Measurements from ENCODE around the gene SEMA3G. TPM values are rescaled to one million over a fixed set of nuclear protein-coding genes. Genes with fewer than 3 reads are reported as not detected.

The SEMA3G gene
- total RNA-seq, 1 experiment from 2014 or later = 1.3 TPM

- Histone ChIP-seq H3F3A (ENCODE audit: insufficient read depth, low read depth) (no peaks in the 10 kb centered on the region), H4K20me1 (ENCODE audit: insufficient read depth) (no peaks in the 10 kb centered on the region), H3K36me3 (ENCODE audit: low read depth) (no peaks in the 10 kb centered on the region), H3K27me3 (ENCODE audit: insufficient read depth, low read depth) (no peaks in the 10 kb centered on the region), H3K4me3 (no peak overlapping the region), H3K79me2 (ENCODE audit: low read depth) (no peaks in the 10 kb centered on the region), H3K27ac (no peak overlapping the region), H3K4me1 (replicated peaks; ENCODE audit: insufficient read depth) (no peaks in the 10 kb centered on the region), H2AFZ (no peak overlapping the region), H3K4me2 (no peak overlapping the region), H3K9me2 (ENCODE audit: insufficient read depth) (no peaks in the 10 kb centered on the region), H3K9me3 (ENCODE audit: insufficient read depth, low read depth) (no peaks in the 10 kb centered on the region)
- intact Hi-C loops (cut with micrococcal nuclease; ENCODE audit: unreplicated experiment) = no loop called here
- TF ChIP-seq EZH2 (IDR thresholded peaks at IDR 0.05; ENCODE audit: low read depth) (no peak), CTCF (conservative IDR thresholded peaks at IDR 0.05) (no peak)
- CTCF ChIA-PET = no interaction called here
- POLR2A ChIA-PET (ENCODE audit: unreplicated experiment) = no interaction called here
- no TSS peak for BruUV-seq (replicated peaks)
- DNase-seq = no peak
Observed at GRCh38 chr3:52477076-52477795, 32.3 kb upstream of the SEMA3G start.

- CTCF ChIA-PET = no interaction called here
- no peak for TF ChIP-seq EZH2 (IDR thresholded peaks at IDR 0.05; ENCODE audit: low read depth)
- TF ChIP-seq CTCF (conservative IDR thresholded peaks at IDR 0.05) = no peak
Observed at GRCh38 chr3:52473026-52473425, 28.1 kb upstream of the SEMA3G start.

GRCh38 chr3:52472239-52473000 lies 27.5 kb upstream of the SEMA3G start:
- BruUV-seq (replicated peaks) = no TSS peak
- no peaks in the 10 kb centered on the region for H3K27me3 ChIP-seq (ENCODE audit: insufficient read depth, low read depth)
- POLR2A ChIA-PET (ENCODE audit: unreplicated experiment) = no interaction called here
- H3K27ac ChIP-seq = no peak overlapping the region
- no peaks in the 10 kb centered on the region for H3F3A ChIP-seq (ENCODE audit: insufficient read depth, low read depth)
- H2AFZ ChIP-seq = no peak overlapping the region
- no peak overlapping the region for H3K4me3 ChIP-seq
- H4K20me1 ChIP-seq (ENCODE audit: insufficient read depth) = no peaks in the 10 kb centered on the region
- H3K36me3 ChIP-seq (ENCODE audit: low read depth) = no peaks in the 10 kb centered on the region
- no peaks in the 10 kb centered on the region for H3K79me2 ChIP-seq (ENCODE audit: low read depth)
- TF ChIP-seq EZH2 (IDR thresholded peaks at IDR 0.05; ENCODE audit: low read depth) (no peak), CTCF (conservative IDR thresholded peaks at IDR 0.05) (no peak)
- CTCF ChIA-PET = no interaction called here
- no peaks in the 10 kb centered on the region for H3K4me1 ChIP-seq (replicated peaks; ENCODE audit: insufficient read depth)
- no peak overlapping the region for H3K4me2 ChIP-seq
- no peaks in the 10 kb centered on the region for H3K9me3 ChIP-seq (ENCODE audit: insufficient read depth, low read depth)
- no peak for DNase-seq
- intact Hi-C loops (cut with micrococcal nuclease; ENCODE audit: unreplicated experiment) = no loop called here
- no peaks in the 10 kb centered on the region for H3K9me2 ChIP-seq (ENCODE audit: insufficient read depth)

More at GRCh38 chr3:52473026-52473425, 28.1 kb upstream of the SEMA3G start:
- H3K27me3 ChIP-seq (ENCODE audit: insufficient read depth, low read depth) = no peaks in the 10 kb centered on the region
- H3K27ac ChIP-seq = no peak overlapping the region
- H3K79me2 ChIP-seq (ENCODE audit: low read depth) = no peaks in the 10 kb centered on the region
- no peak overlapping the region for H3K4me2 ChIP-seq
- no peaks in the 10 kb centered on the region for H4K20me1 ChIP-seq (ENCODE audit: insufficient read depth)
- H3K4me3 ChIP-seq = no peak overlapping the region
- H3K4me1 ChIP-seq (replicated peaks; ENCODE audit: insufficient read depth) = no peaks in the 10 kb centered on the region
- H3K9me2 ChIP-seq (ENCODE audit: insufficient read depth) = no peaks in the 10 kb centered on the region
- H3K9me3 ChIP-seq (ENCODE audit: insufficient read depth, low read depth) = no peaks in the 10 kb centered on the region
- intact Hi-C loops (cut with micrococcal nuclease; ENCODE audit: unreplicated experiment) = no loop called here
- POLR2A ChIA-PET (ENCODE audit: unreplicated experiment) = no interaction called here
- DNase-seq = no peak
- no peaks in the 10 kb centered on the region for H3K36me3 ChIP-seq (ENCODE audit: low read depth)
- H3F3A ChIP-seq (ENCODE audit: insufficient read depth, low read depth) = no peaks in the 10 kb centered on the region
- H2AFZ ChIP-seq = no peak overlapping the region
- BruUV-seq (replicated peaks) = no TSS peak
